HCT116 (cell line): ENCODE data around the gene RBPMS2. TPM values are rescaled to one million over a fixed set of nuclear protein-coding genes. Genes with fewer than 3 reads are reported as not detected.

Source experiments
- ATAC-seq: fragments of 200-7000 bp; cut with Tn5 transposase; 2 replicates; pipeline ENCODE4 v1.9.1; 2020; ENCODE audit warnings: mild to moderate bottlenecking, moderate library complexity
- BruUV-seq: library from RNA; stranded (reverse); fragments of 400-500 nt; replicated peaks from 2 replicates; lab custom pipeline; 2021; lab: Mats Ljungman, UMichigan
- CTCF ChIA-PET: fragments of 300-600 bp; sonication (Branson Sonifier 250); formaldehyde crosslinking; loops from one replicate; lab custom pipeline; 2021; ENCODE audit warnings: antibody characterized with exemption; lab: Charles Lee
- POLR2A ChIA-PET: fragments of 300-600, 350-600 bp; sonication (Branson Sonifier 250); formaldehyde crosslinking; loops from one replicate; lab custom pipeline; 2021; ENCODE audit warnings: antibody characterized with exemption; lab: Charles Lee
- RAD21 ChIA-PET, 2 experiments: fragments of 300-600 bp; sonication (Branson Sonifier 250); formaldehyde crosslinking; loops; one replicate each; lab custom pipeline; 2023; ENCODE audit warnings: low total read pairs in 2 of 2; ENCODE audit not compliant: uncharacterized antibody in 2 of 2, unreplicated experiment in 2 of 2, low non-redundant PET in 1 of 2; lab: Charles Lee
- DNase-seq: peaks from one replicate; pipeline ENCODE4 v3.0.0-alpha.2; 2010; ENCODE audit warnings: low read depth, low spot score
- H2AFZ ChIP-seq: fragments of 200-600 bp; shearing (Covaris generic), sonication (generic); 2 replicates; pipeline ENCODE4 v1.6.1; 2017; ENCODE audit warnings: low read depth, mixed run types, mixed read lengths, antibody characterized with exemption, low read length; ENCODE audit not compliant: poor library complexity, severe bottlenecking
- H3K27ac ChIP-seq: 2 replicates; pipeline ENCODE4 v1.5.1; 2012; ENCODE audit warnings: low read depth, low read length
- H3K27me3 ChIP-seq: fragments of 200-600 bp; sonication (generic); 2 replicates; pipeline ENCODE4 v1.6.1; 2016; ENCODE audit warnings: mixed run types, low read length, mixed read lengths; ENCODE audit not compliant: insufficient read depth
- H3K36me3 ChIP-seq, 2 experiments: fragments of 200-500 bp in 1 of 2; fragments of 200-600 bp in 1 of 2; sonication (Bioruptor generic) in 1 of 2; sonication (generic) in 1 of 2; 2 replicates each; pipeline versions ENCODE4 v1.5.1 to v1.6.1; 2014 to 2016; ENCODE audit warnings: low read length in 2 of 2, inconsistent platforms in 1 of 2, mixed read lengths in 1 of 2, mixed run types in 1 of 2; ENCODE audit not compliant: insufficient read depth in 2 of 2, control insufficient read depth in 1 of 2
- H3K4me1 ChIP-seq, 2 experiments: fragments of 200-600 bp in 1 of 2; sonication (generic) in 1 of 2; 2 replicates each; pipeline versions ENCODE4 v1.5.1 to v1.6.1; 2012 to 2017; ENCODE audit warnings: low read length in 2 of 2, inconsistent platforms in 1 of 2, mild to moderate bottlenecking in 1 of 2, mixed read lengths in 1 of 2, mixed run types in 1 of 2, moderate library complexity in 1 of 2; ENCODE audit not compliant: insufficient read depth in 2 of 2, control insufficient read depth in 1 of 2
- H3K4me2 ChIP-seq: fragments of 200-600 bp; sonication (generic); 2 replicates; pipeline ENCODE4 v1.6.1; 2017; ENCODE audit warnings: mixed run types, low read length, mixed read lengths
- H3K4me3 ChIP-seq, 2 experiments: fragments of 200-600 bp in 1 of 2; sonication (generic) in 1 of 2; replicated peaks in 1 of 2; 2 replicates each; pipeline ENCODE4 v1.5.1; 2011 to 2016; ENCODE audit warnings: low read length in 2 of 2, control low read depth in 1 of 2, low read depth in 1 of 2, mild to moderate bottlenecking in 1 of 2, mixed read lengths in 1 of 2, mixed run types in 1 of 2
- H3K79me2 ChIP-seq: fragments of 200-600 bp; sonication (generic); 2 replicates; pipeline ENCODE4 v1.6.1; 2017; ENCODE audit warnings: mild to moderate bottlenecking, mixed run types, low read length, moderate library complexity, mixed read lengths; ENCODE audit not compliant: insufficient read depth
- H3K9ac ChIP-seq: fragments of 200-600 bp; sonication (generic); 2 replicates; pipeline ENCODE4 v1.6.1; 2016; ENCODE audit warnings: low read length, mixed read lengths
- H3K9me2 ChIP-seq: fragments of 200-600 bp; sonication (generic), shearing (Covaris generic); 2 replicates; pipeline ENCODE4 v1.6.1; 2017; ENCODE audit warnings: mixed run types, mild to moderate bottlenecking, moderate library complexity; ENCODE audit not compliant: insufficient read depth
- H3K9me3 ChIP-seq, 2 experiments: fragments of 200-500 bp in 1 of 2; fragments of 200-600 bp in 1 of 2; sonication (Bioruptor generic) in 1 of 2; sonication (generic) in 1 of 2; 2 replicates each; pipeline ENCODE4 v1.6.1; 2014 to 2017; ENCODE audit warnings: low read length in 2 of 2, mixed read lengths in 2 of 2, inconsistent platforms in 1 of 2, low read depth in 1 of 2, mild to moderate bottlenecking in 1 of 2, mixed run types in 1 of 2, moderate library complexity in 1 of 2; ENCODE audit not compliant: control insufficient read depth in 1 of 2, insufficient read depth in 1 of 2
- H4K20me1 ChIP-seq: fragments of 200-600 bp; sonication (generic), shearing (Covaris generic); 2 replicates; pipeline ENCODE4 v1.6.1; 2017; ENCODE audit warnings: mixed run types, mild to moderate bottlenecking, moderate library complexity; ENCODE audit not compliant: insufficient read depth
- CEBPB ChIP-seq: IDR thresholded peaks from 2 replicates; pipeline ENCODE4 v1.6.1; 2012; ENCODE audit warnings: low read depth
- EGR1 ChIP-seq: IDR thresholded peaks from 2 replicates; pipeline ENCODE4 v1.6.1; 2012; ENCODE audit warnings: low read depth
- EZH2 ChIP-seq: fragments of 200-600 bp; sonication (generic); IDR thresholded peaks from 2 replicates; pipeline ENCODE4 v1.6.1; 2017; ENCODE audit warnings: antibody characterized with exemption, mixed run types
- EZH2phosphoT487 ChIP-seq: fragments of 200-600 bp; IDR thresholded peaks from 2 replicates; pipeline ENCODE4 v1.6.1; 2018; ENCODE audit warnings: antibody characterized with exemption, borderline replicate concordance
- JUND ChIP-seq: IDR thresholded peaks from 2 replicates; pipeline ENCODE4 v1.6.1; 2012
- POLR2AphosphoS5 ChIP-seq: IDR thresholded peaks from 2 replicates; pipeline ENCODE4 v1.6.1; 2011; ENCODE audit warnings: mild to moderate bottlenecking, low read depth, low read length, moderate library complexity
- RAD21 ChIP-seq: IDR thresholded peaks from 2 replicates; pipeline ENCODE4 v1.6.1; 2012; ENCODE audit warnings: low read depth, mild to moderate bottlenecking
- REST ChIP-seq: IDR thresholded peaks from 2 replicates; pipeline ENCODE4 v1.6.1; 2012; ENCODE audit warnings: low read depth
- SIN3A ChIP-seq: IDR thresholded peaks from 2 replicates; pipeline ENCODE4 v1.6.1; 2012; ENCODE audit warnings: low read depth
- SP1 ChIP-seq: IDR thresholded peaks from 2 replicates; pipeline ENCODE4 v1.6.1; 2012; ENCODE audit warnings: low read depth
- SRF ChIP-seq: IDR thresholded peaks from 2 replicates; pipeline ENCODE4 v1.6.1; 2012; ENCODE audit warnings: low read depth
- ZBTB33 ChIP-seq: IDR thresholded peaks from 2 replicates; pipeline ENCODE4 v1.6.1; 2011; ENCODE audit warnings: mild to moderate bottlenecking, low read length, moderate library complexity; ENCODE audit not compliant: insufficient replicate concordance; ENCODE audit errors: extremely low read depth
- ZFX ChIP-seq: fragments of 450-650 bp; IDR thresholded peaks from 2 replicates; pipeline ENCODE4 v1.6.1; 2017
- intact Hi-C: fragments of 100-400 bp; cut with micrococcal nuclease; formaldehyde crosslinking; loops from 2 replicates; pipeline ENCODE4 v1.10.0; 2022
- total RNA-seq: library from RNA; stranded (reverse); gene quantifications from one replicate; pipeline ENCODE4 v1.2.1, GENCODE V29; 2021; ENCODE audit not compliant: unreplicated experiment
- TF ChIP-seq, protein P1 (sequence below), 3 experiments: fragments of 200-600 bp in 1 of 3; sonication (generic) in 1 of 3; IDR thresholded peaks in 2 of 3; conservative IDR thresholded peaks in 1 of 3; 2 replicates each; pipeline ENCODE4 v1.5.1; 2012 to 2017; ENCODE audit warnings: low read depth in 2 of 3, low read length in 2 of 3, antibody characterized with exemption in 1 of 3, borderline replicate concordance in 1 of 3, control low read depth in 1 of 3, mild to moderate bottlenecking in 1 of 3, mixed read lengths in 1 of 3, mixed run types in 1 of 3, moderate library complexity in 1 of 3; ENCODE audit not compliant: insufficient read depth in 1 of 3

The RBPMS2 gene
- total RNA-seq, 1 experiment from 2014 or later, result 11.6 TPM

DNA sequence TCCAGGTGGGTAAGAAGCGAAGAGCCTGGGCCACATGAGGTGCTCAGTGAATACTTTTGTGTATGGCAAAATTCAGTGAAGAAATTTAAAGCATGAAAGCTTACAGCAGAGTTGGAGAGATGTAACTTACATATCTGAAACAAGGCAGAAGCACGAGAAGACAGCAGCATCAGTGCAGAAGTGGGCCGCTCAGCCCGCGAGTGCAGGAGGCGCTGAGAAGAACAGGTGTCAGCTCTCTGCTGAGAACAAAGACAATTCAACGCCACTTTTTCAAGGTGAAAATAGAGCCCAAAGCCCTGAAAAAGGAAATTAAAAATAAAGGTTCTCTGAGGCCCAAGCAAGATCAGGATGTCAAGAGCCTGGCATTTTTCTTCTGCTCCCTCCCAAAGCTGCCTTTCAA lies 58.3 kb downstream of the RBPMS2 start:
- H3K27ac ChIP-seq, result no peak overlapping the region
- ATAC-seq, result no peak
- ChIA-PET RAD21 (no interaction called here), POLR2A (no interaction called here), CTCF (interaction anchor here (1.6 kb wide), 1 partner anchor 11 kb away, joined by 3 read pairs; no protein-coding TSS in a partner anchor)
- H4K20me1 ChIP-seq, result no peaks in the 10 kb centered on the region
- H3K4me1 ChIP-seq, result no peaks in the 10 kb centered on the region
- BruUV-seq, result no TSS peak
- intact Hi-C loops, result no loop called here
- no peak overlapping the region for H3K4me3 ChIP-seq
- H3K36me3 ChIP-seq, result no peaks in the 10 kb centered on the region
- H3K9ac ChIP-seq, result no peak overlapping the region
- no peak overlapping the region for H3K4me2 ChIP-seq
- no peaks in the 10 kb centered on the region for H3K27me3 ChIP-seq
- H3K9me2 ChIP-seq, result no peaks in the 10 kb centered on the region
- TF ChIP-seq SIN3A (no peak), RAD21 (no peak), ZFX (no peak), EGR1 (no peak), POLR2AphosphoS5 (no peak), EZH2 (no peak), REST (no peak), SRF (no peak), EZH2phosphoT487 (no peak), CEBPB (no peak), SP1 (no peak), ZBTB33 (no peak), JUND (no peak)
- TF ChIP-seq, protein P1, sequence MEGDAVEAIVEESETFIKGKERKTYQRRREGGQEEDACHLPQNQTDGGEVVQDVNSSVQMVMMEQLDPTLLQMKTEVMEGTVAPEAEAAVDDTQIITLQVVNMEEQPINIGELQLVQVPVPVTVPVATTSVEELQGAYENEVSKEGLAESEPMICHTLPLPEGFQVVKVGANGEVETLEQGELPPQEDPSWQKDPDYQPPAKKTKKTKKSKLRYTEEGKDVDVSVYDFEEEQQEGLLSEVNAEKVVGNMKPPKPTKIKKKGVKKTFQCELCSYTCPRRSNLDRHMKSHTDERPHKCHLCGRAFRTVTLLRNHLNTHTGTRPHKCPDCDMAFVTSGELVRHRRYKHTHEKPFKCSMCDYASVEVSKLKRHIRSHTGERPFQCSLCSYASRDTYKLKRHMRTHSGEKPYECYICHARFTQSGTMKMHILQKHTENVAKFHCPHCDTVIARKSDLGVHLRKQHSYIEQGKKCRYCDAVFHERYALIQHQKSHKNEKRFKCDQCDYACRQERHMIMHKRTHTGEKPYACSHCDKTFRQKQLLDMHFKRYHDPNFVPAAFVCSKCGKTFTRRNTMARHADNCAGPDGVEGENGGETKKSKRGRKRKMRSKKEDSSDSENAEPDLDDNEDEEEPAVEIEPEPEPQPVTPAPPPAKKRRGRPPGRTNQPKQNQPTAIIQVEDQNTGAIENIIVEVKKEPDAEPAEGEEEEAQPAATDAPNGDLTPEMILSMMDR (IDR thresholded peaks at IDR 0.05 in 2 of 3, conservative IDR thresholded peaks at IDR 0.05 in 1 of 3; ENCODE audit: borderline replicate concordance in 1 of 3, insufficient read depth in 1 of 3, low read depth in 2 of 3, low read length in 2 of 3), result no peak
- H2AFZ ChIP-seq, result no peak overlapping the region
- DNase-seq, result no peak
- no peaks in the 10 kb centered on the region for H3K79me2 ChIP-seq
- H3K9me3 ChIP-seq, result no peaks in the 10 kb centered on the region
